Urinary bladder (tissue), 4 donors: ENCODE measurements around the gene ELANE. TPM values are rescaled to one million over a fixed set of nuclear protein-coding genes. Genes with fewer than 3 reads are reported as not detected.

Source experiments
- DNase-seq: peaks from one replicate; pipeline ENCODE4 v3.0.0-alpha.2; 2015; ENCODE audit errors: extremely low spot score
- H3K27ac ChIP-seq: one replicate; pipeline ENCODE4 v1.5.1; 2013; ENCODE audit warnings: low read depth, mild to moderate bottlenecking, moderate library complexity
- H3K36me3 ChIP-seq: one replicate; pipeline ENCODE4 v1.6.1; 2013; ENCODE audit warnings: mild to moderate bottlenecking, moderate library complexity; ENCODE audit not compliant: insufficient read depth
- H3K4me1 ChIP-seq: one replicate; pipeline ENCODE4 v1.6.1; 2013; ENCODE audit warnings: mild to moderate bottlenecking, moderate library complexity; ENCODE audit not compliant: insufficient read depth
- H3K4me3 ChIP-seq: one replicate; pipeline ENCODE4 v1.5.1; 2013; ENCODE audit warnings: low read depth, low read length
- WGBS: extraction: QIAGEN DNeasy Blood & Tissue Kit; methylation state at CpG from one replicate; pipeline ENCODE4 v1.1.7; 2013; 5-methylcytosine and 5-hydroxymethylcytosine counted together
- polyA plus RNA-seq: library from polyadenylated mRNA; stranded (reverse); fragments of 200-250 nt; gene quantifications from one replicate; pipeline ENCODE4 v1.2.3, GENCODE V29; 2013
- total RNA-seq: library from RNA; depleted of rRNA; stranded (reverse); fragments of >200 nt; gene quantifications from one replicate; pipeline ENCODE4 v1.2.3, GENCODE V29; 2014
- donor health status: healthy with polysubstance abuse.
- donor health status: healthy.

ELANE gene
- total and polyA plus RNA-seq, 2 donors = 5.7 TPM; not detected in 1

DNA sequence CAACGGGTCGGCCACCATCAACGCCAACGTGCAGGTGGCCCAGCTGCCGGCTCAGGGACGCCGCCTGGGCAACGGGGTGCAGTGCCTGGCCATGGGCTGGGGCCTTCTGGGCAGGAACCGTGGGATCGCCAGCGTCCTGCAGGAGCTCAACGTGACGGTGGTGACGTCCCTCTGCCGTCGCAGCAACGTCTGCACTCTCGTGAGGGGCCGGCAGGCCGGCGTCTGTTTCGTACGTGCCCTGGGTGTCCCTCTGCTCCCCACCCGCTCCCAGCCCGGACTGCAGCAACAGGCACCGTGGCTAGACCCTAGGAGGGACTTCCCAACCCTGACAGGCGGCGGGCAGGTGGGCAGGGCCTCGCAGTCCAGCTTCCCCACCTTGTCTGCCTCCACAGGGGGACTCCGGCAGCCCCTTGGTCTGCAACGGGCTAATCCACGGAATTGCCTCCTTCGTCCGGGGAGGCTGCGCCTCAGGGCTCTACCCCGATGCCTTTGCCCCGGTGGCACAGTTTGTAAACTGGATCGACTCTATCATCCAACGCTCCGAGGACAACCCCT, 3.5 kb downstream of the ELANE start:
- WGBS = 79% methylated on average over 40 of the region's 40 CpGs

DNA sequence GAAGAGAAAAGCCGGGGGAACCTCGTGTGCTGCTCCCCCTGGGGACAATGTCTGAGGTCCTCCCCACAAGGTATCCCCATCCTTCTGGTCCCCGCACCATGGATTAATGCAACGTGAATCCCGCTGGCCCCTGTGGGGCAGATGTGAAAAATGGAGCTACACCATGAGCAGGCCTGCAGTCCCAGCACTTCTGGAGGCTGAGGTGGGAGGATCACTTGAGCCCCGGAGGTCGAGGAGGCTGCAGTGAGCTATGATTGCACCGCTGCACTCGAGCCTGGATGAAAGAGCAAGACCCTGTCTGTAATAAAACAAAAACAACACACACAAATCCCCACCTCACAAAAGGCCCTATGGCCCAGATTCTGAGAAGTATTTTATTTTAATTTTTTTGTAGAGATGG, 6.2 kb downstream of the ELANE start:
- Histone ChIP-seq H3K4me3 (no peak overlapping the region), H3K27ac (no peak overlapping the region), H3K36me3 (no peaks in the 10 kb centered on the region), H3K4me1 (peaks cover 1% of the 10 kb centered on the region)
- WGBS = 83% methylated on average over 9 of the region's 9 CpGs
- DNase-seq = no peak

More for the DNA sequence above, 3.5 kb downstream of the ELANE start:
- H3K4me1 ChIP-seq = peaks cover 4% of the 10 kb centered on the region
- H3K27ac ChIP-seq = no peak overlapping the region
- no peak overlapping the region for H3K4me3 ChIP-seq
- no peak for DNase-seq
- no peaks in the 10 kb centered on the region for H3K36me3 ChIP-seq

DNA sequence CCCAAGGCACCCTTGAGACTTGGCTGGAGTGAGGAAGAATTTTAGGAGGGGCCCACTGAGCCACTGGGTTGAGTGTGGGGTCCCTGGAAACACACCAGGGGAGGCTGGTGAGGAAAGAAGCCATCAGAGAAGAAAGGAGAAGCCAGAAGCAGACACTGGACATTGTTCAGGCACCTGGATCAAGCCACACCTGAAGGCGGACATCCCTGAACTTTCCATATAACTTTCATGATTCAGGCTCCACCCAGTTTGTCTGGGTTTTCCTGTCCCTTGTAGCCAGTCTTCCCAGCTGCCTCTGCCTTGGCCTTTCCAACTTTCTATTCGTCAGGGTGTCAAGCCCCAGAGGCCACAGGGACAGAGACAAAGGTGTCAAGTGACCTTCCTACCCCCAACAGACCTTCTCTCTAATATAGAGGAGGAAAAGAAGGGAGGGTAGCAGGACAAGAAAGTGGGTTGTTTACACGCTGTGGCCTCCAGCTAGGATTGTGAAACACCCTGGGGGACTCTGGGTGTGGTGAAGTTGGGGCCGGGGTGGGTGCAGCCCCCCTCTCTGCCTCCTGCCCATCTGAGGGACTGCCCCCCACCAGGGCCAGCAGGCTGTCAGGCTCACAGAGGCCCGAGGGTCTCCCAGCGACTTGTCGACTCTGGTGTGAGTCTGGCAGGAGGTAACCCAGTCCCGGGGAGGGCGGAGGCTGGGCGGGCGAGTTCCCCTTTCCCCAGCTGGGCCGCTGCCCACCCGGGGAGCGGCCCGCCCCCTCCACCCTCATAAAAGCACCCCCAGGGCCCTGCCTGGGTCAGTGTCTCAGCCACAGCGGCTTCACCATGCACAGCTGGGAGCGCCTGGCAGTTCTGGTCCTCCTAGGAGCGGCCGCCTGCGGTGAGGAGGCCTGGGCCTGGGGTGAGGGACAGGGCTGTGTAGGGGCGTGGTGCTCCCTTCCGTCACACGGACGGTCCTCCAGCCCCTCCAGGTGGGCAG, 7.1 kb downstream of the ELANE start, which contains the start of gene CFD:
CFD (plus strand) TSS at position 797 of the 976 bp plus-strand sequence; CDS start at position 823, 26 bp downstream.
- WGBS = 32% methylated on average over 24 of the region's 24 CpGs
- DNase-seq = no peak
- Histone ChIP-seq H3K36me3 (no peaks in the 10 kb centered on the region), H3K4me3 (peak within 1 kb of the TSS; percentile 43), H3K4me1 (peaks cover 1% of the 10 kb centered on the region), H3K27ac (peak within 1 kb of the TSS; percentile 93)

DNA sequence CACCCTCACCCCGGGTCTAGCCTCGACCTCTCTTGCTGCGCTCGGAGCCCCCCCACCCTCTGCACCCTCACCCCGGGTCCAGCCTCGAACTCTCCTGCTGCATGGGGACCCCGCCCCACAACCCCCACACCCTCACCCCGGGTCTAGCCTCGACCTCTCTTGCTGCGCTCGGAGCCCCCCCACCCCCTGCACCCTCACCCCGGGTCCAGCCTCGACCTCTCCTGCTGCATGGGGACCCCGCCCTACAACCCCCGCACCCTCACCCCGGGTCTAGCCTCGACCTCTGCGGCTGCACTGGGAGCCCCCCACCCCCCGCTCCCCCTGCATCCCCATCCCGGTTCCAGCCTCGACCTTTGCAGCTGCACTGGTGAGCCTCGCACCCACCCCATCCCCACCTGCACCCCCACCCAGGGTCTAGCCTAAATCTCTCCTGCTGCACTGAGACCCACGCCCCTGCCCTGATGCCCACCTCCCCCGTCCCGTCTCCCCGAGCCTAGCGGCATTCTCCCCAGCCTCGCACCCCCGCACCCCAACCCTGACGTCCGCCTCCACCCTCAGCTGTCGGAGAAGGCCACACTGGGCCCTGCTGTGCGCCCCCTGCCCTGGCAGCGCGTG, 9.1 kb downstream of the ELANE start:
- DNase-seq = no peak
- 62% methylated on average over 35 of the region's 35 CpGs for WGBS
- peaks cover 1% of the 10 kb centered on the region for H3K4me1 ChIP-seq
- H3K4me3 ChIP-seq = peak overlapping the region; percentile 43
- H3K27ac ChIP-seq = no peak overlapping the region
- no peaks in the 10 kb centered on the region for H3K36me3 ChIP-seq

DNA sequence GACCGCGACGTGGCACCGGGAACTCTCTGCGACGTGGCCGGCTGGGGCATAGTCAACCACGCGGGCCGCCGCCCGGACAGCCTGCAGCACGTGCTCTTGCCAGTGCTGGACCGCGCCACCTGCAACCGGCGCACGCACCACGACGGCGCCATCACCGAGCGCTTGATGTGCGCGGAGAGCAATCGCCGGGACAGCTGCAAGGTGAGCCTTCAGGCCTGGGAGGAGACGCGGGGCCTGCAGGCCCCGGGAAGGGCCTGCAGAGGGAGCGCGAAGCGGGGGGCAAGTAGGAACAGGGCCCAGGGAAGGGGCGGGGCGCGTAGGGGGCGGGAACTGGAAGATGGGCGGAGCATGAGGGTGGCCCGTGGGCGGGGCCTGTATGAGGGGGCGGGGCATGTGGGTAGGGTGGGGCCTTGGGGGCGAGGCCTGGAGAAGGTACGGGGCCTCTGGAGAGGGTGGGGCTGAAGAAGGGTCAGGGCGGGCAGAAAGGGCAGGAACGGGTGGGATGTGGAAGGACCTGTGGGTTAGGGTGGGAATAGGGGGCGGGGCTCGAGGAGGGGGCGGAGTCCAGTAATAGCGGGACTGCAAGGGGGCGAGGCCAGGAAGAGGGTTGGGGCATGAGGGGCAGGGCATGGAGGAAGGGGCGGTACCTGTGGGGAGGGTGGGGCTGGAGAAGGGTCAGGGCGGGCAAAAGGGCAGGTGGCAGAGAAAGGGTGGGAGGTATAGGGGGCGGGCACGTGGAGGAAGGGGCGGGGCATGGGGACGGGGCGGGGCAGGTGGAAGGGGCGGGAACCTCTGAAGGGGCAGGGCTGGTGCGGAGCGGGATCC, 9.9 kb downstream of the ELANE start:
- Histone ChIP-seq H3K27ac (no peak overlapping the region), H3K4me3 (no peak overlapping the region), H3K4me1 (peaks cover 1% of the 10 kb centered on the region), H3K36me3 (no peaks in the 10 kb centered on the region)
- 23% methylated on average over 60 of the region's 60 CpGs for WGBS
- DNase-seq = no peak

DNA sequence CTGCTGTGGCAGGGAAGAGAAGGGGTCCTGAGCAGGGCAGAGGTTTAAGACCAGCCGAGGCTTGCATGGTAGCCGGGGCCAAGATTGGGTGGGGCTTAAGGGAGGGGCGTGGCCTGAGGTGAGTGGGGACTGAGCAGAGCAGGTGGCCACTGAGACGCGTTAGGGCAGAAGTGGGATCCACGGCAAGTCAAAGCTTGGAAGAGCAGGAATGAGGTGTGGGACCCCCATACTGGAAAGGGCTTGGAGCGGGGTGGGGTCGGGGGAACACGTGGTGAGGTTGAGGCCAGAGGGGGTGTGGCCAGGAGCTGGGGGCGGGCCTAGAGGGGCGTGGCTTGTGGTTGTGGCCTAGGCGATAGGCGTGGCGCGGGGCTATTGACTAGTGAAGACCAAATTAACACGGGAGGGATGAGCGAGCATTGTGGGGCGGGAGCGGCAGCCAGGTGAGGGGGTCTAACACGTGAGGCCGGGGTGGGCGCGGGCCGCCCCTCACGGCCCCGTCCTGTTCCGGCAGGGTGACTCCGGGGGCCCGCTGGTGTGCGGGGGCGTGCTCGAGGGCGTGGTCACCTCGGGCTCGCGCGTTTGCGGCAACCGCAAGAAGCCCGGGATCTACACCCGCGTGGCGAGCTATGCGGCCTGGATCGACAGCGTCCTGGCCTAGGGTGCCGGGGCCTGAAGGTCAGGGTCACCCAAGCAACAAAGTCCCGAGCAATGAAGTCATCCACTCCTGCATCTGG, 10.6 kb downstream of the ELANE start:
- H3K4me3 ChIP-seq = no peak overlapping the region

DNA sequence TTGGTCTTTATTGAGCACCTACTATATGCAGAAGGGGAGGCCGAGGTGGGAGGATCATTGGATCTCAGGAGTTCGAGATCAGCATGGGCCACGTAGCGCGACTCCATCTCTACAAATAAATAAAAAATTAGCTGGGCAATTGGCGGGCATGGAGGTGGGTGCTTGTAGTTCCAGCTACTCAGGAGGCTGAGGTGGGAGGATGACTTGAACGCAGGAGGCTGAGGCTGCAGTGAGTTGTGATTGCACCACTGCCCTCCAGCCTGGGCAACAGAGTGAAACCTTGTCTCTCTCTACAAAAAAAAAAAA, 11.2 kb downstream of the ELANE start:
- 78% methylated on average over 7 of the region's 7 CpGs for WGBS
- no peaks in the 10 kb centered on the region for H3K36me3 ChIP-seq
- DNase-seq = no peak
- H3K27ac ChIP-seq = no peak overlapping the region
- H3K4me3 ChIP-seq = no peak overlapping the region
- H3K4me1 ChIP-seq = peaks cover 1% of the 10 kb centered on the region

More for the DNA sequence above, 10.6 kb downstream of the ELANE start:
- 27% methylated on average over 48 of the region's 48 CpGs for WGBS
- Histone ChIP-seq H3K36me3 (no peaks in the 10 kb centered on the region), H3K4me1 (peaks cover 1% of the 10 kb centered on the region), H3K27ac (no peak overlapping the region)
- DNase-seq = no peak

DNA sequence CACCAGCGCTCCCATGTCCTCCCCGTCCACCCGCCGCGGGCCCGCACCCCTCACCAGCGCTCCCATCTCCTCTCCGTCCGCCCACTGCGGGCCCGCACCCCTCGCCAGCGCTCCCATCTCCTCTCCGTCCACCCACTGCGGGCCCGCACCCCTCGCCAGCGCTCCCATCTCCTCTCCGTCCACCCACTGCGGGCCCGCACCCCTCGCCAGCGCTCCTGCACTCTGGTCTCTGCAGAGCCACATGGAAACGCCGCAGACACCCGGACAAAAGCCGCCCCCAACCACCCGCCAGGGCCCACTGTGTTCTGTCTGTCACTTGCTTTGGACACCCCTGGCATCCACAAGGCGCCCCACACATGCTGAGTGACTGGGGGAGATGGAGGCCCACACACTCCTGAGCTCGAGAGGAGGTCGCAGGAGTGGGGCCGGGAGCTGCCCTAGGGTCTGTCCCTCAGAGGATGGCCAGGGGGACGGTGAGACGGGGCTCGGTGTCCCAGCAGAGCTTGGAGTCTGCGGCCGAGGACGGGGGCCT, 14.7 kb downstream of the ELANE start:
- Histone ChIP-seq H3K4me3 (no peak overlapping the region), H3K4me1 (no peaks in the 10 kb centered on the region), H3K36me3 (peaks cover 2% of the 10 kb centered on the region), H3K27ac (no peak overlapping the region)
- WGBS = 84% methylated on average over 38 of the region's 38 CpGs
- no peak for DNase-seq

DNA sequence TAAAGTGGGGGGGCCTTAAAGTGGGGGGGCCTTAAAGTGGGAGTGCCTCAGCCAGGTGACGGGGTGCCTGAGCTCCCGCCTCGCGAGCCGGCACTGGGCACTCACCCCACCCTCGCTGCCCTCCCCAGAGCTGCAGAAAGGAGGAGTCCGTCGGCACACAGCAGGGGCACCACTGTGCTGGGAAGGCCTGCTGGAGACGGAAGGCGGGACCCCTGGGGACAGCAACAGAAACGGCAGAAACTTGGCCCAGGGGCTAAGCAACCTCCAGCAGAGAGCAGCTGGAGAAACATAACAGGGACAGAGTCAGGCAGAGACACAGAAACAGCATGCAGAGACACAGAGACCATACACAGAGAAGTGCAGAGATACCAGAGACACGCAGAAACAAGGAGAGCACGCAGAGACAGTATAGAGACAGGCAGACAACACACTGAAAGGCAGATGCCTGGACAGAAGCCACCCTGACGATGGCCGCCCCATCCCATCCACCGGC, 15.2 kb downstream of the ELANE start:
- WGBS = 78% methylated on average over 16 of the region's 16 CpGs
- H3K27ac ChIP-seq = no peak overlapping the region
- DNase-seq = no peak
- H3K4me3 ChIP-seq = no peak overlapping the region
- H3K36me3 ChIP-seq = peaks cover 2% of the 10 kb centered on the region
- no peaks in the 10 kb centered on the region for H3K4me1 ChIP-seq

DNA sequence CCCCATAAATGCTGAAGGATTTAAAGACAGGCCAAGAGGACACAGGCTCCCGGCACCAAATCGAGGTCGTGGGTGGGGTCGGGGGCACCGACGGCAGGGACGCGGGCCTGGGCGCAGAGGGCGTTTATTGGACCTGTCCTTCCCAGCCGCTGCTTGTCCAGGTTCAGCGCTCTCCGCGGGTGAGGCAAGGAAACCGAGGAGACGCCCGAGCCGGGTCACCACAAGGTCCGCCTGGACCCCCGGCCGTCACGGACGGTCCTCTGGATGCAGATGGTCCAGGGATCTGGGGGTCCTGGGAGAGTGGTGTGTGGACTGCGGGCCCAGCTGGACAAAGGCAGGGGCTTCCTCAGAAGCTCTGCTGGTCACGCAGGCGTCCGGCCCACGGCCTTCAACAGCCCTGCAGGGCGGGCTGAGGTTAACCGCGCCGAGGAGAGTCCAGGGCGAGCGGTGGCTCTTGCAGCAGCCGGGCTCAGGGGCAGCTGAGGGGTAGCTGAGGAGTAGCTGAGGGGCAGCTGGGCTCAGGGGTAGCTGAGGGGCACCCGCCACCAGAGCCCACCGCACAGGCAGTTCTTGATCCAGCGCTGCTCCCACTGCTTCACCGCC, 15.9 kb downstream of the ELANE start:
- H3K36me3 ChIP-seq = peaks cover 2% of the 10 kb centered on the region
- WGBS = 93% methylated on average over 39 of the region's 39 CpGs
- no peak overlapping the region for H3K4me3 ChIP-seq
- no peaks in the 10 kb centered on the region for H3K4me1 ChIP-seq
- no peak overlapping the region for H3K27ac ChIP-seq
- no peak for DNase-seq

DNA sequence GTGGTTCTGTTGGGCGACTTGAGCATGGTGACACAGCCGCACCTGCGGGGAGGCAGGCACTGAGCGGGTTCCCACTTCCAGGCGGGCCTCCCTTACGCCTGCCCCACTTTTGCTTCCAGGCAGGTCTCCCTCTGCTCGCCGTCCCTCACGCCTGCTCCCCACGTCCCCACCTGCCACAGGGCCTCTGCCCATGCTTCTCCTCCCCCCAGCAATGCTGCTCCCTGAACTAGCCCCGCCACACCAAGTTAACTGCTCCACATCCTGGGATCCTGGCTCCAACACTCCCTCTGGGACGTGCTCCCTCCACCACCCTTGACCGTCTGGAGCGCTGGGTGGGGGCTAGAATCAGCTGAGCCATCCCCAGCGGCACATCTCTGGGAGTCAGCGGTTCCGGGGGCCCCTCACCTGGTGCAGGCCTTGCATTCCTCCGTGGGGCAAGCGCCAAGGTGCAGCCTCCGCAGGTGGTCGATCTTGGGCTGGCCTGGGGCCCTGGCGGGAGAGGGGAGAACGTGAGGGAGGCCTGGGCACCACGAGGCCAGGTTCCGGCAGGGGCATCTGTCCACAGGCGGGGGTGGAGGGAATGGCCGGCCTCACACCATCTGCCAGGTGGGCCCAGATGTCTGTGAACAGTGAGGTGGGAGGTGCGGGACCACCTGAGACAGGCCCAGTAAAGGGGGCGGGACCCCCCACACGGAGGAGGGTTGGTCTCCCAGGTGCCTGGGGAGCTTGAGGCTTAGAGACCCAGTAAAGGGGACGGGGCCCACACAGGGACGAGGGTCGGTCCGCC, 16.5 kb downstream of the ELANE start:
- WGBS = 87% methylated on average over 34 of the region's 34 CpGs

More for the DNA sequence above, 16.5 kb downstream of the ELANE start:
- Histone ChIP-seq H3K36me3 (peaks cover 2% of the 10 kb centered on the region), H3K4me1 (no peaks in the 10 kb centered on the region), H3K4me3 (no peak overlapping the region), H3K27ac (peak overlapping the region; percentile 83)
- DNase-seq = no peak
